ENCODE data around the gene ZNF607. TPM values are rescaled to one million over a fixed set of nuclear protein-coding genes. Genes with fewer than 3 reads are reported as not detected.

The ZNF607 gene
- 5.5 and 10.5 TPM in 2 replicates for total RNA-seq

DNA sequence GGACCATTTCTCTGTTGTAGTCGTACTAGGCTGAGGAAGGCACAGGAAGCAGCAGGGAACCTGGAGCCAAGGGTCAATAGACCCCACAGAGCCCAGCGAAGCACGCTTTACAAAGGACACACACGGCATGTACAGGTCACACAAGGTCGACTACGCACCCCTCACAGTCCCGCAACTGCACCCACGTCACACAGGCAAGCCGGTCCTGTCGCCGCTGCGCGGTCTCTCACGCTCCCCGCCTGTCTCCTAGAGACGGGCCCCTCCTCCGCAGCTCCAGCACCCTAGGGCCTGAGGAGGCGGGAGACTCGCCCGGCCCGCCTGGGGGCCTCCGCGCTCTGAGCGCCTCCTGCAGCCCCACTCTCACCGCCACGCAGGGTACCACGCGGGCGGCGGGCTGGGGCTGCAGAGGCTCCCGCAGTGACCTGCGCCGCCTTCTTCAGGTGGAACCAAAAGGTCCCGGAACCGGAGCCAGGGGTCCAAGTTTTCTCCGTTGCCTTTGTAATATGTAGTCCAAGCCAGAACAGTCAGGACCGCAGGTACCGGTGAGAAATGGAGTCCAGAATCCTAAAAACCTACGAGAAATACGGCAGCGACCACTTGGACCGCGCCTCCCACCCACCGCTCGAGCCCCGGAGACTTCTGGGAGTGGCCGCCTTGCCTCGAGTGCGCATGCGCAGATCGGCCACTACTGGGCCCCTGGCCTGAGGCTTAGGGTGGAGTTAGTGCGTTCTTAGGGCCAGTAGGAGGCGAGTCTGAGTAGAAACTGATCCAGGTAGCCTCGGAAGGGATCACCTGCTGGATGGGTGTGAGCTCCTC lies at the start of gene ZNF607:
ZNF607 (minus strand) TSS at position 651 of the 816 bp plus-strand sequence. CDS start 8,143 bp downstream, outside the sequence.

DNA sequence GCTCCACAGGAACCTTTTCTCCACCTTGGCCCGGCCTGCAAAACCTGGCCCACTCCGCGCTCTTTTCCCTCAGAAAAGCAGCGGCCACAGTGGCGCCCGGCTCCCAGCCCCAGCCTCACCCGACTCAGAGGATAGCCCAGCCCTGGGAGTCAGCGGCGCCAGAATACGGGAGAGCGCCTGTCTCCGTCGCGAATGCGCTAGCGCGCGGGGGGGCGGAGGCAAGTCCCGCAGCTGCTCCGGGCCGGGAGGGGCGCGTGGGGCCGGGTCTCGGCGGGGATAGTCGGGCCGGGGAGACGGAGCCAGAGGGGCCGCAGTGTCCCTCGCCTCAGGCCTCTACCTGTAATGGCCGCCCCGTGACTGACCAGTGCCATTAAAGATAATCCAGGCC lies 64.3 kb downstream of the ZNF607 start, which contains the start of gene ZFP30:
ZFP30 (minus strand) TSS at position 165 of the 388 bp plus-strand sequence. CDS start 7,643 bp downstream, outside the sequence.

Other genes with a start within 250 kb of the ZNF607 start
- gene ZNF793, start 212.8 kb downstream of the ZNF607 start, total RNA-seq, result 2.7 and 7.0 TPM in 2 replicates
- gene ZNF571, start 125.0 kb downstream of the ZNF607 start, total RNA-seq, result 5.8 and 7.9 TPM in 2 replicates
- gene ZNF540, start 124.9 kb downstream of the ZNF607 start, total RNA-seq, result under 0.01 and 0.43 TPM in 2 replicates
- gene ZFP30, start 64.3 kb downstream of the ZNF607 start, total RNA-seq, result 17.1 and 26.5 TPM in 2 replicates
- 7.9 and 8.9 TPM in 2 replicates for gene ZNF573, start 59.8 kb upstream of the ZNF607 start, total RNA-seq
- gene WDR87, start 186.8 kb upstream of the ZNF607 start, total RNA-seq, result not detected in 2 replicates
- gene SIPA1L3, start 187.4 kb upstream of the ZNF607 start, total RNA-seq, result 6.8 and 24.1 TPM in 2 replicates